Measurements from ENCODE around the gene EME1. TPM values are rescaled to one million over a fixed set of nuclear protein-coding genes. Genes with fewer than 3 reads are reported as not detected.

The EME1 gene
- polyA plus RNA-seq, 1 of the 3 experiments (the other 2 are of a cell fraction), result 16.9 TPM

DNA sequence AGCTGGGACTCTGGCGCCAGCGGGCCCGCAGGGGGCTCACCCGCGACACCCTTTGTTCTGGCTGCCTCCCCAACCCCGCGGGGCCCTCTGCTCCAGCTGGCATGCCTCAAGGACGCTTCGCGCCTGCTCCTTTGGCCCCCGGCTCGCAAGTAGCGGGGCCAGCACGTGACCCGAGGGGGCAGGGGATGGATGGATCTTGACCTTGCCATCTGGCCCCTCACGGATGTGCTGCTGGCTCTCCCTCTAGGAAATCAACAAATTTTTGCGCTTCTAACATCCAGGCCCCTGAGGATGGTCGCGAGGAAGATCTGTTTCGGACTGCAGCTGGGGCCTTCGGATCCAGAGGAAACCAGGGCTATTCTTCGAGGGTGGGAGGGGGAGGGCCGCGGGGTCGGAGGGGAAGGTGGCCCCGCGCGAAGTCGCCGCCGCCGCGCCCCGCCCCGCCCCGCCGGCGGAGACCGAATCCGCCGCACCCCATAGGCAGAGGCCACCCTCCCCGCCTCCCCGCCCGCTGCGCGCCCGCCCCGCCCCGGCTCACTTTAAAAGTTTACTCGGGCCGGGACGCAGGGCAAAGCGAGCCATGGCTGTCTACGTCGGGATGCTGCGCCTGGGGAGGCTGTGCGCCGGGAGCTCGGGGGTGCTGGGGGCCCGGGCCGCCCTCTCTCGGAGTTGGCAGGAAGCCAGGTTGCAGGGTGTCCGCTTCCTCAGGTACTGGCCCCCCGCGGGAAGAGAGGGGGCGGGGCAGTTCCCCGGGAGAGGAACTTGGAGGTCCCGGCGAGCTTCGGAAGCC, 52.8 kb downstream of the EME1 start, which contains the start of gene ACSF2 (continued):
- TF ChIP-seq, protein P1, sequence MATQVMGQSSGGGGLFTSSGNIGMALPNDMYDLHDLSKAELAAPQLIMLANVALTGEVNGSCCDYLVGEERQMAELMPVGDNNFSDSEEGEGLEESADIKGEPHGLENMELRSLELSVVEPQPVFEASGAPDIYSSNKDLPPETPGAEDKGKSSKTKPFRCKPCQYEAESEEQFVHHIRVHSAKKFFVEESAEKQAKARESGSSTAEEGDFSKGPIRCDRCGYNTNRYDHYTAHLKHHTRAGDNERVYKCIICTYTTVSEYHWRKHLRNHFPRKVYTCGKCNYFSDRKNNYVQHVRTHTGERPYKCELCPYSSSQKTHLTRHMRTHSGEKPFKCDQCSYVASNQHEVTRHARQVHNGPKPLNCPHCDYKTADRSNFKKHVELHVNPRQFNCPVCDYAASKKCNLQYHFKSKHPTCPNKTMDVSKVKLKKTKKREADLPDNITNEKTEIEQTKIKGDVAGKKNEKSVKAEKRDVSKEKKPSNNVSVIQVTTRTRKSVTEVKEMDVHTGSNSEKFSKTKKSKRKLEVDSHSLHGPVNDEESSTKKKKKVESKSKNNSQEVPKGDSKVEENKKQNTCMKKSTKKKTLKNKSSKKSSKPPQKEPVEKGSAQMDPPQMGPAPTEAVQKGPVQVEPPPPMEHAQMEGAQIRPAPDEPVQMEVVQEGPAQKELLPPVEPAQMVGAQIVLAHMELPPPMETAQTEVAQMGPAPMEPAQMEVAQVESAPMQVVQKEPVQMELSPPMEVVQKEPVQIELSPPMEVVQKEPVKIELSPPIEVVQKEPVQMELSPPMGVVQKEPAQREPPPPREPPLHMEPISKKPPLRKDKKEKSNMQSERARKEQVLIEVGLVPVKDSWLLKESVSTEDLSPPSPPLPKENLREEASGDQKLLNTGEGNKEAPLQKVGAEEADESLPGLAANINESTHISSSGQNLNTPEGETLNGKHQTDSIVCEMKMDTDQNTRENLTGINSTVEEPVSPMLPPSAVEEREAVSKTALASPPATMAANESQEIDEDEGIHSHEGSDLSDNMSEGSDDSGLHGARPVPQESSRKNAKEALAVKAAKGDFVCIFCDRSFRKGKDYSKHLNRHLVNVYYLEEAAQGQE (IDR thresholded peaks at IDR 0.05; ENCODE audit: low read depth, low read length), result no peak
- peak; percentile 75 for TF ChIP-seq POLR2AphosphoS5 (IDR thresholded peaks at IDR 0.05; ENCODE audit: low read depth, low read length)

DNA sequence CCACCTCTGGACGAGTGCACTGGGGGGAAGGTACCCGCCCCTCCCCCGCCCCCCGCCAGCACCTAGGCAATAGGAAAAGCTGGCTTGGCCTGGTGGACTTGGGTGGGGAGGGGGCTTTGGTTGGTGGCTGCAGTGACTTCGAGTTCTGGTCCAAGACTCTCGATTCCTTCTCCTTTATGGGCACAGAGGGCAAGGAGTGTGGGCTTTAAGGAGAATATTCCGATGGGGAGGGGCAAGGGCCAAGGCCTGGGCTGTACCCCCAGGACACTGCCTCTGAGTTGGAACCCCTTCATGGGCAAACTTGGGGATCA, 53.4 kb downstream of the EME1 start:
- H3K4me1 ChIP-seq (ENCODE audit: control insufficient read depth in 1 of 2, insufficient read depth in 2 of 2, low read depth in 1 of 2, low read length in 1 of 2), result peaks cover 21 to 23% of the 10 kb centered on the region in 2 experiments; a peak in 3 of 4 replicates
- TF ChIP-seq ELF1 (IDR thresholded peaks at IDR 0.05) (no peak), TAF1 (IDR thresholded peaks at IDR 0.05; ENCODE audit: borderline replicate concordance, low read depth, low read length) (no peak), FOSL2 (IDR thresholded peaks at IDR 0.05; ENCODE audit: borderline replicate concordance, low read depth) (no peak), RAD21 (IDR thresholded peaks at IDR 0.05; ENCODE audit: low read length) (no peak), GABPA (IDR thresholded peaks at IDR 0.05; ENCODE audit: low read depth) (no peak), CHD2 (IDR thresholded peaks at IDR 0.05; ENCODE audit: low read length, partially characterized antibody) (no peak), FOXM1 (IDR thresholded peaks at IDR 0.05; ENCODE audit: low read depth) (no peak), RXRA (IDR thresholded peaks at IDR 0.05; ENCODE audit: borderline replicate concordance, low read depth) (no peak), YY1 (IDR thresholded peaks at IDR 0.05; ENCODE audit: low read depth) (no peak), TEAD4 (IDR thresholded peaks at IDR 0.05; ENCODE audit: borderline replicate concordance, insufficient read depth) (no peak), EZH2phosphoT487 (IDR thresholded peaks at IDR 0.05; ENCODE audit: borderline replicate concordance, low read depth) (no peak), MXI1 (IDR thresholded peaks at IDR 0.05; ENCODE audit: low read depth, low read length) (no peak), RFX5 (IDR thresholded peaks at IDR 0.05; ENCODE audit: low read length) (no peak), TCF12 (IDR thresholded peaks at IDR 0.05) (no peak), POLR2AphosphoS5 (IDR thresholded peaks at IDR 0.05; ENCODE audit: low read depth, low read length) (no peak)
- TF ChIP-seq, protein P2, sequence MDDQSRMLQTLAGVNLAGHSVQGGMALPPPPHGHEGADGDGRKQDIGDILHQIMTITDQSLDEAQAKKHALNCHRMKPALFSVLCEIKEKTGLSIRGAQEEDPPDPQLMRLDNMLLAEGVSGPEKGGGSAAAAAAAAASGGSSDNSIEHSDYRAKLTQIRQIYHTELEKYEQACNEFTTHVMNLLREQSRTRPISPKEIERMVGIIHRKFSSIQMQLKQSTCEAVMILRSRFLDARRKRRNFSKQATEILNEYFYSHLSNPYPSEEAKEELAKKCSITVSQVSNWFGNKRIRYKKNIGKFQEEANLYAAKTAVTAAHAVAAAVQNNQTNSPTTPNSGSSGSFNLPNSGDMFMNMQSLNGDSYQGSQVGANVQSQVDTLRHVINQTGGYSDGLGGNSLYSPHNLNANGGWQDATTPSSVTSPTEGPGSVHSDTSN (IDR thresholded peaks at IDR 0.05), result no peak
- TF ChIP-seq, protein P3, sequence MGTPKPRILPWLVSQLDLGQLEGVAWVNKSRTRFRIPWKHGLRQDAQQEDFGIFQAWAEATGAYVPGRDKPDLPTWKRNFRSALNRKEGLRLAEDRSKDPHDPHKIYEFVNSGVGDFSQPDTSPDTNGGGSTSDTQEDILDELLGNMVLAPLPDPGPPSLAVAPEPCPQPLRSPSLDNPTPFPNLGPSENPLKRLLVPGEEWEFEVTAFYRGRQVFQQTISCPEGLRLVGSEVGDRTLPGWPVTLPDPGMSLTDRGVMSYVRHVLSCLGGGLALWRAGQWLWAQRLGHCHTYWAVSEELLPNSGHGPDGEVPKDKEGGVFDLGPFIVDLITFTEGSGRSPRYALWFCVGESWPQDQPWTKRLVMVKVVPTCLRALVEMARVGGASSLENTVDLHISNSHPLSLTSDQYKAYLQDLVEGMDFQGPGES (IDR thresholded peaks at IDR 0.05; ENCODE audit: low read depth, low read length), result no peak
- TF ChIP-seq, protein P4, sequence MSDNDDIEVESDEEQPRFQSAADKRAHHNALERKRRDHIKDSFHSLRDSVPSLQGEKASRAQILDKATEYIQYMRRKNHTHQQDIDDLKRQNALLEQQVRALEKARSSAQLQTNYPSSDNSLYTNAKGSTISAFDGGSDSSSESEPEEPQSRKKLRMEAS (IDR thresholded peaks at IDR 0.05; ENCODE audit: low read depth), result no peak
- peak overlapping the region; percentile 71; the same call in 1 of the 2 replicates for H2AFZ ChIP-seq (ENCODE audit: low read depth)
- no peak for DNase-seq
- peak overlapping the region; percentile 39 to 70 for H3K27ac ChIP-seq (ENCODE audit: low read depth in 2 of 2, low read length in 1 of 2)
- WGBS (ENCODE audit: low lambda C conversion rate), result 10% methylated on average over 7 of the region's 7 CpGs
- peaks cover 36% of the 10 kb centered on the region for H3F3A ChIP-seq (replicated peaks; ENCODE audit: insufficient read depth)
- no peaks in the 10 kb centered on the region for H3K27me3 ChIP-seq (ENCODE audit: insufficient read depth)
- H3K79me2 ChIP-seq (ENCODE audit: insufficient read depth), result peaks cover 30% of the 10 kb centered on the region
- H3K4me2 ChIP-seq, result peak overlapping the region; percentile 94
- no peaks in the 10 kb centered on the region for H4K20me1 ChIP-seq (ENCODE audit: insufficient read depth)
- H3K9me2 ChIP-seq, result no peaks in the 10 kb centered on the region
- H3K36me3 ChIP-seq (replicated peaks in 1 of 2; ENCODE audit: control insufficient read depth in 1 of 2, insufficient read depth in 2 of 2, low read length in 1 of 2), result no peaks in the 10 kb centered on the region
- no peaks in the 10 kb centered on the region for H3K9me3 ChIP-seq
- peak overlapping the region; percentile 79 for H3K9ac ChIP-seq
- peak overlapping the region; percentile 69 to 71 for H3K4me3 ChIP-seq (ENCODE audit: low read depth in 2 of 2, low read length in 1 of 2)
- POLR2A ChIA-PET, result interaction anchor here (1.5 kb wide), 1 partner anchor 29 kb away, joined by 7 read pairs; the partner anchor contains the start of gene LRRC59
- CTCF ChIA-PET, result interaction anchor here (0.7 to 3.4 kb wide), 6 partner anchors 8 to 75 kb away, joined by 3 to 18 read pairs (median 8); partner anchors contain the start of genes LRRC59 and RSAD1
